Gastroesophageal sphincter (tissue), 3 donors: ENCODE results near the gene LDHA.

ENCODE experiments used
- CTCF ChIP-seq, 4 experiments: fragments of 200-600 bp in 2 of 4; fragments of 450-650 bp in 2 of 4; sonication (generic) in 1 of 4; IDR thresholded peaks; one replicate each; pipeline ENCODE4 v1.5.1; 2017 to 2019; ENCODE audit warnings: antibody characterized with exemption in 4 of 4, mild to moderate bottlenecking in 2 of 4, moderate library complexity in 2 of 4
- EP300 ChIP-seq: sonication (generic); formaldehyde crosslinking; IDR thresholded peaks from one replicate; pipeline ENCODE4 v1.6.1; 2017; ENCODE audit warnings: antibody characterized with exemption, mild to moderate bottlenecking
- POLR2A ChIP-seq, 2 donors: fragments of 450-650 bp; IDR thresholded peaks; one replicate each; pipeline ENCODE4 v1.6.1; 2017; ENCODE audit warnings: antibody characterized with exemption in 2 of 2, mild to moderate bottlenecking in 2 of 2, moderate library complexity in 1 of 2

GRCh38 chr11:18365741-18366140, 28.6 kb upstream of the LDHA start:
- no peak for TF ChIP-seq CTCF (IDR thresholded peaks at IDR 0.05)
- TF ChIP-seq POLR2A (IDR thresholded peaks at IDR 0.05) = no peak
- no peak for TF ChIP-seq EP300
